HEK293 (cell line): ENCODE measurements around the gene VSIG10L.

Experiments used
- CTCF ChIP-seq: fragments of 450-650 bp; formaldehyde crosslinking; IDR thresholded peaks from 2 replicates; pipeline ENCODE4 v1.5.1; 2016; ENCODE audit warnings: missing biosample characterization, missing genetic modification characterization
- ELK4 ChIP-seq: IDR thresholded peaks from 2 replicates; pipeline ENCODE4 v1.6.1; 2011; ENCODE audit warnings: mild to moderate bottlenecking, low read depth, low read length, borderline replicate concordance
- KLF16 ChIP-seq: fragments of 450-650 bp; formaldehyde crosslinking; IDR thresholded peaks from 2 replicates; pipeline ENCODE4 v1.5.1; 2017; ENCODE audit warnings: missing biosample characterization, missing genetic modification characterization
- MEIS1 ChIP-seq: sonication (generic); formaldehyde crosslinking; IDR thresholded peaks from 2 replicates; pipeline ENCODE4 v1.8.1; 2022; ENCODE audit warnings: missing genetic modification reagents, mild to moderate bottlenecking, borderline replicate concordance
- TCF7L2 ChIP-seq: IDR thresholded peaks from 2 replicates; pipeline ENCODE4 v1.6.1; 2011; ENCODE audit warnings: low read depth, mild to moderate bottlenecking, inconsistent platforms, low read length, moderate library complexity, borderline replicate concordance
- ZNF16 ChIP-seq: fragments of 450-650 bp; formaldehyde crosslinking; IDR thresholded peaks from 2 replicates; pipeline ENCODE4 v1.5.1; 2016; ENCODE audit warnings: low read depth, missing biosample characterization, missing genetic modification characterization
- ZNF202 ChIP-seq: fragments of 450-650 bp; formaldehyde crosslinking; IDR thresholded peaks from 2 replicates; pipeline ENCODE4 v1.5.1; 2016; ENCODE audit warnings: missing biosample characterization, missing genetic modification characterization, borderline replicate concordance
- ZNF214 ChIP-seq: fragments of 450-650 bp; formaldehyde crosslinking; IDR thresholded peaks from 2 replicates; pipeline ENCODE4 v1.5.1; 2017; ENCODE audit warnings: missing biosample characterization, mild to moderate bottlenecking, missing genetic modification characterization, borderline replicate concordance
- ZNF239 ChIP-seq: fragments of 450-650 bp; formaldehyde crosslinking; IDR thresholded peaks from 2 replicates; pipeline ENCODE4 v1.5.1; 2016; ENCODE audit warnings: missing biosample characterization, missing genetic modification characterization
- ZNF423 ChIP-seq: fragments of 450-650 bp; formaldehyde crosslinking; IDR thresholded peaks from 2 replicates; pipeline ENCODE4 v1.5.1; 2016; ENCODE audit warnings: missing biosample characterization, missing genetic modification characterization
- ZNF837 ChIP-seq: fragments of 450-650 bp; formaldehyde crosslinking; IDR thresholded peaks from 2 replicates; pipeline ENCODE4 v1.5.1; 2016; ENCODE audit warnings: missing biosample characterization, missing genetic modification characterization
- ZSCAN23 ChIP-seq: fragments of 450-650 bp; formaldehyde crosslinking; IDR thresholded peaks from 2 replicates; pipeline ENCODE4 v1.5.1; 2016; ENCODE audit warnings: missing biosample characterization, missing genetic modification characterization

GRCh38 chr19:51293571-51294210, 48.2 kb downstream of the VSIG10L start:
- TF ChIP-seq CTCF (no peak), MEIS1 (CRISPR knock-in tag) (no peak), TCF7L2 (no peak), KLF16 (tag by site-specific recombination) (no peak), ZSCAN23 (tag by site-specific recombination) (no peak), ZNF214 (no peak), ZNF239 (tag by site-specific recombination) (no peak), ZNF16 (tag by site-specific recombination) (no peak), ZNF202 (tag by site-specific recombination) (no peak), ZNF837 (tag by site-specific recombination) (no peak), ZNF423 (tag by site-specific recombination) (no peak), ELK4 (no peak)
